A673 (cell line): ENCODE results near the gene IKZF3.

Experiments
- EZH2 ChIP-seq: fragments of 200-600 bp; sonication (generic); IDR thresholded peaks from 2 replicates; pipeline ENCODE4 v1.6.1; 2017; ENCODE audit warnings: borderline replicate concordance, low read depth, mild to moderate bottlenecking, mixed read lengths, antibody characterized with exemption, low read length; ENCODE audit not compliant: poor library complexity, severe bottlenecking
- TF ChIP-seq, protein P1 (sequence below): fragments of 300-800, 200-600 bp; sonication (generic); conservative IDR thresholded peaks from 2 replicates; pipeline ENCODE4 v1.5.1; 2017; ENCODE audit warnings: low read depth, mild to moderate bottlenecking, antibody characterized with exemption, low read length, moderate library complexity, mixed read lengths

DNA sequence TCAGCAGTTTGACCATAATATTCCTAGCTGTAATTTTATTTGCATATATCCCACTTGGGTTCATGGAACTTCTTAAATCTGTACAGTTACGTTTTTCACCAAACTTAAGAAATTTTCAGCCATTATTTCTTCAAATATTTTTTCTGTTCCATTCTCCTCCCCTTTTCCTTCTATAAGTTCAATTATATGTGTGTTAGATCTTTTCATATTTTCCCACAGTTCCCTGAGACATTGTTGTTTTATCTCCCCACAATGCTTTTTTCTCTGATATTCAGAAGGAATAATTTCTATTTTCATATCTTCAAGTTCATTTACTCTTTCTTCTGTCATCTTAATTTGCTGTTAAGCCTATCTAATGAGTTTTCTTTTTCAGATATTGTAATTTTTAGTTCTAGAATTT, 26.1 kb downstream of the IKZF3 start:
- TF ChIP-seq, protein P1, sequence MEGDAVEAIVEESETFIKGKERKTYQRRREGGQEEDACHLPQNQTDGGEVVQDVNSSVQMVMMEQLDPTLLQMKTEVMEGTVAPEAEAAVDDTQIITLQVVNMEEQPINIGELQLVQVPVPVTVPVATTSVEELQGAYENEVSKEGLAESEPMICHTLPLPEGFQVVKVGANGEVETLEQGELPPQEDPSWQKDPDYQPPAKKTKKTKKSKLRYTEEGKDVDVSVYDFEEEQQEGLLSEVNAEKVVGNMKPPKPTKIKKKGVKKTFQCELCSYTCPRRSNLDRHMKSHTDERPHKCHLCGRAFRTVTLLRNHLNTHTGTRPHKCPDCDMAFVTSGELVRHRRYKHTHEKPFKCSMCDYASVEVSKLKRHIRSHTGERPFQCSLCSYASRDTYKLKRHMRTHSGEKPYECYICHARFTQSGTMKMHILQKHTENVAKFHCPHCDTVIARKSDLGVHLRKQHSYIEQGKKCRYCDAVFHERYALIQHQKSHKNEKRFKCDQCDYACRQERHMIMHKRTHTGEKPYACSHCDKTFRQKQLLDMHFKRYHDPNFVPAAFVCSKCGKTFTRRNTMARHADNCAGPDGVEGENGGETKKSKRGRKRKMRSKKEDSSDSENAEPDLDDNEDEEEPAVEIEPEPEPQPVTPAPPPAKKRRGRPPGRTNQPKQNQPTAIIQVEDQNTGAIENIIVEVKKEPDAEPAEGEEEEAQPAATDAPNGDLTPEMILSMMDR = no peak
- no peak for TF ChIP-seq EZH2
